Lung microvascular endothelial cell (primary cell): Measurements from ENCODE around the gene TMEM239. TPM values are rescaled to one million over a fixed set of nuclear protein-coding genes. Genes with fewer than 3 reads are reported as not detected.
"Not testable (repeated sequence)": the region's sequence is repeated elsewhere in the genome, so short reads cannot be mapped to it uniquely, and the experiment has no call there.

ENCODE experiments used
- DNase-seq, 2 donors: peaks; one replicate each; pipeline versions ENCODE4 v3.0.0 to v3.0.0-alpha.2; 2010; ENCODE audit warnings: low read depth in 2 of 2
- total RNA-seq: library from RNA; depleted of rRNA; stranded (reverse); fragments of >200 nt; gene quantifications from 2 replicates; pipeline ENCODE4 v1.2.1, GENCODE V29; 2014

The TMEM239 gene
- total RNA-seq, 1 donor from 2014 or later, result not detected

DNA sequence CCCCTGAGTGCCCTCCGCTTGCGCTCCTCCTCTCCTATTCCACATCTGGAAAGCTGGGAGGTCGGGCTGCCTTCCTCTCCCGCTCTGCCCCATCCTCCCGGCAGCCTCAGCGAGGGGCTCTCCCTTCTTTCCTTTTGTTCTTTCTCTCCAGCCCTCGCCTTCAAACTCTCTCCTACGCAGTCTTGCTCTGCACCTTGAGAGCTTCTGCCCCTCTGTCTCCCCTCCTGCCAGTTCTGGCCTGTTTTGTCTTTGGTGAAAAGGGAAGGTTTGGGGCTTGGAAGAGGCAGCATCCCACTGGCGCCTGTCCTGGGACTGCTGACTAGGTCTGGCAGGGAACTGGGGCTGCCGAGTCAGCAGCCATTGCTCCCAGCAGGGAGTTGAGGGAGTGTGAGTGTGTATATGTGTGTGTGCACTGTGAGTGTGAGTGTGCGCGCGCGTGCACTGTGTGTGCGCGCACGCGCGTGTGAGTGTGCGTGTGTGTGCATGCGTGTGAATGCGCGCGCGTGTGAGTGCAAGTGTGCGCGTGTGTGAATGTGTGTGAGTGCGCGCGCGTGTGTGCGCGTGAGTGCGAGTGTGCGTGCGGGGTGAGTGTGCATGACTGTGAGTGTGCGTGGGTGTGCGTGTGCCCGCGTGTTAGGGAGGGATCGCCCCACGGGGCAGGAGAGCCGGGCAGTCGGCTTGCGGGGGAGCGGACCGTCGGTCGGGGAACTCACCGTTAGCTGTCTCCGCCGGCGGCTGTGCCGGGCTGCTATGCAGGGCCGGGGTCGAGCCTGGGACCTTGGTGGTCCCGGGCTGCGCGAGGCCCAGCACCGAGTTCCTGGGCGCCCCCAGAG lies 16.3 kb upstream of the TMEM239 start:
- DNase-seq, result peak in 1 of 2 donors; percentile 22

DNA sequence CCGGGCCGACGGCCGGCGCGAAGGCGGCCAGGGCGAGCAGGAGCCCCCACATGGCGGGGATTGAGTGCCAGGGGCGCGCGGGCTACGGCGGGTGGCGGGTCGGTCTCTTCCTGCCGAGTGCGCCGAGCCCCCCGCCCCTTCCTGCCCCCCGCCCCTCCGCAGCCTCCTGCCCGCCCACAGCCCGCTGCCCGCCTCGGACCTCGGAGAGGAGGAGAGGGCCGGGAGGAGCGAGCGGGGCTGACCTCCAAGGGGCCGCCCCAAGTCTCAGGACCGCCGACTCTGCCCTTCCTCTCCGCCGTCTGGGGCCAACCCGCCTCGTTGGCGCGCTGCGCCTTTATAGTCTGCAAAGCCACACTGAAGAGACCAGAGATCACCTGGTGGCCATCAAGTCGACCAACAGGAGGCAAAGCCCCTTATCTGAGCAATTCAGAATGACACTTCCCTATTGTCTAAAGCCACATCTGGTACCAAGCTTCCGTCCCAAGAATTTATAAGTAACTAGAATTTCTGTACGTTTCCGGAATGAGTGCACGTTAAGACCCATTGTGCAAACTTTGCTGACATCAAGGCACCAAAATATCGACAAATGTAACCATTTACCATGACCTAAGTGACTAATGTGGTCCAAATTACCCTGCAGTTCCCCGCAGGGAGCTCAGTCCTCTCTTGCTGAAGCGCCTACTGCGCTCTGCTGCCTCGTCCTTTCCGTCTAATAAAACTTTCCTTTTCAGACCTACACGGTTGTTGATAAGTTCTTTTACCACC lies 15.5 kb upstream of the TMEM239 start, which contains the start of gene CPXM1:
TSS of gene CPXM1 (minus strand) at position 107 of the 765 bp plus-strand sequence. CDS start at position 52, 55 bp downstream.
- peak in 1 of 2 donors; percentile 32 for DNase-seq

DNA sequence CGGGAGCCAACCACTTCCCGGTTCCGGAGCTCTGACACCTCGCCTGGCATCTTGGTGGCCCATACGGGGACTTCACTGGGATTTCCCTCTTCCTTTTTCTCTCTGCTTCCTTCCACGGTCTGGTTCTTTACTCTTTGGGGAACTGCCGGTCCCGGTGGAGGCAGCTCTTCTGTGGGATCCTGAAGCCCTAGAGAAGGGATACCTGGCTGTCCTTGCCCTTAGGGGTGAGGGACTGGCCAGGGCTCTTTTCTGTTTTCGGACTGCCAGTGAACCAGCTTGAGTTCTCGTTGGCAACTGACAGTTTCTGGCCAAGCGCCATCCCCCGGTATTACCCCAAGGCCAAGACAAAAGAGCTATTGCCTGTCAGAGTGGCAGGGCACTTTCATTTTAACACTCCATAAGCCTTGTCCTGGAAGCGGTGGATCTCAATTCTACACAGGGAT lies 14.9 kb upstream of the TMEM239 start:
- DNase-seq, result no peak

DNA sequence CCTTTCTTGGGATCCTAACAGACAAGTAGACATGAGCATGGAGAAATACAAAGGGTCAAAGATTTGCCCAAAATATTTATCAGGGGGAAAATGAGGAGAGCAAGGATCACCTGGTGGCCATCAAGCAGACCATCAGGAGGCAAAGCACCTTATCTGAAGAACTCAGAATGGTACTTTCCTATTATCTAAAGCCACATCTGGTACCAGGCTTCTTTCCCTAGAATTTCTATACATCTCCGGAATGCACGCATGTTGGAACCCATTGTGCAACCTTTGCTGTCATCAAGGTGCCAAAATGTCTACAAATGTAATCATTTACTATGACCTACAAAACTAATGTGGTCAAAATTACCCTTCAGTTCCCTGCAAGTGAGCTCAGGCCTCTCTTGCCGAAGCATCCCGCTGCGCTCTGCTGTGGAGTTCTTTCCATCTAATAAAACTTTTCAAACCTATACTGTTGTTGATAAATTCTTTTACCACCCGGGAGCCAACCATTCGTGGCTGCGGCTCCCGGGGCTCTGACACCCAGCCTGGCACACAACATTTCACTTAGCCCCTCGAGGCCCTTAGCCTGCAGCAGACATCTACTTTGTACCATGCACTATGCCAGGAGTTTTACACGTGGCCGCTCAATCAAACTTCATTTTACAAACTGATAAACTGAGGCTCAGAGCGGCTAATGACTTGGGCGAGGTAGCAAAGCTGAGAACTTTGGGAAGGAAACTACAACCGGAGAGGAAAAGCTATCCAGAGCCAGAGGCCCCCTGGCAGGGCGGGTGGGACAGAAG lies 11.9 kb upstream of the TMEM239 start:
- no peak for DNase-seq

DNA sequence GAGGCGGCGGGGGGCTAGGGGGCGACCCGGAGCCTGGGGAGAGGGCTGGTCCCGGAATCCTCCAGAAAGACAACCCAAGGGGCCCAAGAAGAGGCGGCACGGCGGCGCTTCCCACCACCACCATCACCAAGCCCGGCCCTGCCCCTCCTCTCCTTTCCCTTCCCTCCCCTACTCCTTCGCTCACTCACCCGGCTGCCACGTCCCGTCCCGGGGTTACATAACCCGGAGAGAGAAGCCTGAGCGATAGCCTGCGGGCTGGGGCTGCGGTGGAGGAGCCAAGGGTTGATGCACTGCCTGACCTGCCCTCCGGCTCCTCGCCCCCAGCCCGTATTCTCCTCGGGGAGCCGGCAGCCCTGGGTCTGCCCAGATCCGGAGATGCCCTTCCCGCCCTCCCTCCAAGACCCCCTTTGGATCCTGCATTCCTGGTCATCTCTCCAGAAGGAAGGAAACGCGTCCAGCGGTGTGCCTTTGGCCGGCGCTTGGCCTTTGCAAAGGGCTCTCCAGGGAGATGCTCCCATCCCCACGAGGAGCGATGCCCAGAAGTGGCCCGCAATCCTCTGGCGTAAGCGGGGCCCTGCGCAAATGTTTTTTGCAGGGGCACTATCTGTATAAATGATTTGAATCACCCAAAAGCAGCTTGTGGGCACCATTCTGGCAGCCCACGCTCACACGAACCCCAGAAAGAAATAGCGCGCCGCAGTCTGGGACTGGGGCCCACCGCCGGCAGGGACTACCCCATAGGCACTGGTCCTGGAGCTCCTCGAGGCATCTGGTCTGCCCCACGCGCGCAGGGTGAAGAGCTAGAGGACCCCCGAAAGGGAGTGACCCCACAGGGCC lies 11.1 kb upstream of the TMEM239 start:
- no peak for DNase-seq

DNA sequence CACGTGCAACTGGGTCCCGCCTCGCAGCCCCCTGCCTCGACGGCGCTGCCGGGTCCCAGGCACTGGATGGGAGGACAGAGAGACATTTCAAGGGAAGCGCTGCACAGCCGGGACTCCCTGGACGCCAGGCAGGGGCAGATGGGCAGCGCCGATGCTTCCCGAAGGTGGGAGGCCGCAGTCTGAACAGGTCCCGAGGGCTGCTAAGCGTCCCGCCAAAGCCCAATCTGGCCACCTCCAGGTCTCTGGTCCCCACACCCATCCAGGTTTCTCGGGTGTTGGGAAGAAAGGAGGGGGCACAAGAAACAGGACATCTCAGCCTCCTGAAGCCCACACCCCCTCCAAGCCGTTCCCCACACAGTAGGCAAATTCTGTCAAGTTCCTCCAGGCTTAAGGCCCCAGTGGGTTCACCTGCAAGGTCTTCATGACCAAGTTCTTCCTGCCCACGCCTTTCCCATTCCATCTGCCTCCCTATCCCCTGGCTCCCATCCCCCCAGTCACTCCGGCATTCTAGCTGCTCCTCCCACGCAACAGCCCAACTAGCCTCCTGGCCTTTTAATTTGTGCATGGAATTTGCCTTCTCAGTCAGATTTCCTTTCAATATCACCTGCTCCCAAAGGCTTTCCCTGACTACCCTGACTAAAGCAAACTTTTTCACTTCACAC lies 10.3 kb upstream of the TMEM239 start:
- DNase-seq, result no peak

DNA sequence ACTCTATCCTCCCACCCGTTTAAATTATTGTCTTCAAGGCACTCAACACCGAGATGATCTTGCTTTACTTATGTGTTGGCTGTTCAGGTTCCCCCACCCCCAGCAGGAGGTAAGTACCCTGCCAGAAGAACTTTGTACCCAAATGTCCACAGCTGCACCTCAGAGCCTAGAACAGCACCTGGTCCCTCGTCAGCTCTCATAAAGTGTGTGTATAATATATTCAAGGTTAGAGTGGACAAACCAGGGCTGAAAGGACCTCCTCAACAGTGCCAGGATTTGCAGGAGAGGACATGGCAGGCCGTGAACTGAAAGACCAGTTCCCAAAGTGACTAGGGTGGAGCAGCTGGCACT lies 9.8 kb upstream of the TMEM239 start:
- DNase-seq, result no peak

DNA sequence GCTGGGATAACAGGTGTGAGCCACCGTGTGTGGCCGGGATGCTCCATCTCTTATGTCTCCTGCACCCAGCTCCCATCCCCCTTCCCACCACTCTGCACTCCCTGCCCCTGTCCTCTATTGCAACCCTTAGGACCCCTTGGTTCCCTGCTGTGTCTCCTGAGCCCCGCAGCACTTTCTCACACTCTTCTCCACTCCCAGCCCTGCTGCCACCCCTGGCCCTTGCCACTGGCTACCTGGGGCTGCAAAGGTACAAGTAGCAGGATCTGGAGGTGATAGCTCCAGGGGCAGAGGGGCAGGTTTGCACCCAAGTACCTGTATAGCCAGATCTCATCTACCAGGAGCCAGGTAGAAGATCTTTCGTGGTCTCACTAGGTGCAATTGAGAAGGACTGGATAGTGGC lies 9.1 kb upstream of the TMEM239 start:
- DNase-seq, result no peak

DNA sequence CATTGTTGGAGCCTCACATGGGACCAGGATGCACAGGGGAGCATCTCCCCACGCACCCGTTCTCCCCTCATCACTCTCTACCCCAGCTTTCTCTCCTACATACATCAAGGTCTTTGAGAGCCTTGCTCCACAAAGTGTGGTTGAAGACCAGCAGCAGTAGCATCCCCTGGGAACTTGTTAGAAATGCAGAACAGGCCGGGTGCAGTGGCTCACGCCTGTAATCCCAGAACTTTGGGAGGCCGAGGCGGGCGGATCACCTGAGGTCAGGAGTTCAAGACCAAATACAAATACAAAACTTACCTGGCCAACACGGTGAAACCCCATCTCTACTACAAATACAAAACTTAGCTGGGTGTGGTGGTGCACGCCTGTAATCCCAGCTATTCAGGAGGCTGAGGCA lies 8.2 kb upstream of the TMEM239 start:
- not testable (repeated sequence) for DNase-seq

DNA sequence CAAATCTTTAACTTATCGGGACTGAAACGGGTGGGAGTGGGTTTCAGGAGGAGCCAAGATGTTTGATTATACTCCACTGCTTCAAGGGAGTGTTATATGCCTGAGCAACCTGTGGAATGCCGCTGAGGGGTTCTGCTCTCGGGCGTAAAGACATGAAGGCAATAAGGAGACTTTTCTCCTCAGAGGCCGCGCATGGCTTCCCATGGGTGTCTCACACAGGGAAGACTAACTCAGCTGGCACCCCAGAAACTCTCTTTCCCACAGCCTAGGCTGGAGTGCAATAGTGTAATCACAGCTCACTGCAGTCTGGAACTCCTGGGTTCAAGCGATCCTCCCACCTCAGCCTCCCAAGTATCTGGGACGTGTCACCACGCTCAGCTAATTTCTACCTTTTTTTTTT lies 6.5 kb upstream of the TMEM239 start:
- no peak for DNase-seq

DNA sequence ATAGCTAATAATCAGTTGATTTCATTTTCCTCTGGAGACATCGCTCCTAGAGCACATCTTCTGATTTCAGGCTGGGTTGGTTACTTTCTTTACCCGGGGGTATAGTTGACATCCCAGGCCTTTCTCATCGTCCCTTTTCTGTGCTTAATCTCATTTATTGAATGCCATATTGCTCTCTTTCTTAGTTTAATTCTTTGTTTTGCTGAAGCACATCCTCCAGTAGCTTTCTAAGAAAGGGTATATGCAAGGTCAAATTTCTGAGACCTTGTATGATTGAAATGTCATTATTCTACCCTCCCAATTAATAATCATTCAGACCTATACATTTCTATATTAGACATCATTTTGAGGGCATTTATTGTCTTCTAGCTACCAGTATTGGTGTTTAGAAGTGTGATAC lies 4.0 kb upstream of the TMEM239 start:
- no peak for DNase-seq

DNA sequence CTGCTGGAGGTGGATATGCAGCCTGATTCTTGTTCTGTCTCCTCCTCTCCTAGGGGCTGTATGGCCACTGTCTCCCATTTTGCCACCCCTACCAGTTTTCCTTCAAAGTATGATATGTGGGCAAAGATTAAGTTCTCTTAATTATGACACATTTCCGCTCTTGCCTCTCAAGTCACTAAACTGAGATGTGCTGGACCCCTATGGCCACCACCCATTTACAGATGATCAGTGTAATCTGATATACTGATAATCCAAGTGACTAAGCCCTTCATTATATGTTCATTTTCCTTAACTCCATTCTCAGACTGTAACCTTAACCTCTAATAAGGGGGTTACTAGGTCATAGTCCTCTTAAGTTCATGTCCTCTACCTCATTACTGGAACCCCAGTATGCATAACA lies 2.1 kb upstream of the TMEM239 start:
- DNase-seq, result no peak

DNA sequence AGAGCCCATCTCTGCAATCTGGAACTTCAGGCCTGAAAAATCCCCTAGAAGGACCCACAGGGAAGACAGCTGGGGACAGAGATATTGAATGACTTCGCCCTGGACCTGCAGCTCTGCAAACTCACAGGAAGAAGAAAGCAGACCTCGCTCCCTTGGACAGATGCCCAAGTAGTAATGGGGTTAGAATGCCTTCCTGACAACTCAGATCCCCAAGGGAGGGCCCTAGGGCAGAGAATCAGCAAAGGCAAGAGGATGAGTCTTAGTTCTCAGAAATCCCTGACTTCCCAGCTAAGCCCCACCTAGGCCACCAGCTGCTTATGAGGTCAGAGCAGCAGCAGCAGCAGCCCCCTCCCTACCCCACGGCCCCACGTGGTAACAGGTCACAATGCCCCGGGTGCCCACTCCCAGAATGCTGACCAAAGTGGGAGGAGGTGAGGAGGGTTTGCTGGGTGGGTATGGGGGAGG lies 1.5 kb upstream of the TMEM239 start, which contains the start of gene C20orf141:
TSS of gene C20orf141 (plus strand) at position 401 of the 465 bp plus-strand sequence. CDS start 198 bp downstream, outside the sequence.
- peak in 1 of 2 donors; percentile 89 for DNase-seq

DNA sequence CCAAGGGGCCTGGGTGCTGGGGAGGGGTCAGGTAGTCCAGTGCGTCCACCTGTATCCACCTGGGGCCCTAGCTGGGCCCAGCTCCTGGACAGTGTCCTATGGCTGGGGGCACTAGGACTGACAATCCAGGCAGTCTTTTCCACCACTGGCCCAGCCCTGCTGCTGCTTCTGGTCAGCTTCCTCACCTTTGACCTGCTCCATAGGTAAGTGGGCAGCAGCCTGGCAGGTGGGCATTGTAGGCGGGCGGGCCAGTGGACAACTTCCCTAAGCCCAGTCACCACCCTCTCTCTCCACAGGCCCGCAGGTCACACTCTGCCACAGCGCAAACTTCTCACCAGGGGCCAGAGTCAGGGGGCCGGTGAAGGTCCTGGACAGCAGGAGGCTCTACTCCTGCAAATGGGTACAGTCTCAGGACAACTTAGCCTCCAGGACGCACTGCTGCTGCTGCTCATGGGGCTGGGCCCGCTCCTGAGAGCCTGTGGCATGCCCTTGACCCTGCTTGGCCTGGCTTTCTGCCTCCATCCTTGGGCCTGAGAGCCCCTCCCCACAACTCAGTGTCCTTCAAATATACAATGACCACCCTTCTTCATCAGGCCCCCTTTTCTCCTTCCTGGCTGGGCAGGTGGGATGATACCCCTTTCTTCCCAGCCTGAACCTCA lies 793 bp upstream of the TMEM239 start:
- DNase-seq, result no peak

DNA sequence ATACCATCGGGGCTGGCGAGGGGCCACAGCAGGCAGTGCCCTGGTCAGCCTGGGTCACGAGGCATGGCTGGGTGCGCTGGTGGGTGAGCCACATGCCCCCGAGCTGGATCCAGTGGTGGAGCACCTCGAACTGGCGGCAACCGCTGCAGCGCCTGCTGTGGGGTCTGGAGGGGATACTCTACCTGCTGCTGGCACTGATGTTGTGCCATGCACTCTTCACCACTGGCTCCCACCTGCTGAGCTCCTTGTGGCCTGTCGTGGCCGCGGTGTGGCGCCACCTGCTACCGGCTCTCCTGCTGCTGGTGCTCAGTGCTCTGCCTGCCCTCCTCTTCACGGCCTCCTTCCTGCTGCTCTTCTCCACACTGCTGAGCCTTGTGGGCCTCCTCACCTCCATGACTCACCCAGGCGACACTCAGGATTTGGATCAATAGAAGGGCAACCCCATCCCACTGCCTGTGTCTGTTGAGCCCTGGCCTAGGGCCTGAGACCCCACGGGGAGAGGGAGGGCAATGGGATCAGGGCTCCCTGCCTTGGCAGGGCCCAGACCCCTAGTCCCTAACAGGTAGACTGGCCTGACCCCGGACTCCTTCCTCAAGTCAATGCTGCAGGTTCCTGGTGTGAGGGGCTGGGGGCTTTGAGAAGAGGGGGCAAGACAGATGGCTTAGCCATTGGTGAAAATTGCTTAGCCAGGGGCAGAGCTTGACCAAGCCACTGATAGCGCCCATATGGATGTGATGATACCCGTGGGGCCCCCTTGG lies 598 bp downstream of the TMEM239 start:
- no peak for DNase-seq

DNA sequence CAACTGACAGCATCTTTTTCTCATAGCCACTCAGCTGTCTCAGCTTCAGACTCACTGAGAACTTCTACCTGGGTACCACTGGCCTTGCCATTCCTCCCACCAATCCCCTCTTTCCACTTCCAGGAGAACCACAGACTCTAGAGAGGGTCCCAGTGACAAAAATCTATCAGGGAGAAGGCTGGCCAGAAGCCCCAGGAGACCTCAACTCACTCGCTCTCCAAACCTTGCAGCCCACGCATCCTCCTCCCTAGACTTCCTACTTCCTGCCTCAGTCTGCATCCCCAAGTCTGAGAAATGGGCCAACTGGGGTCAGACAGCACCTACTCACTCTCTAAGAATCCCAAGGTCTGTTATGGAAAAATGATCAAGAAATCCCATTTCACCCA lies 1.2 kb downstream of the TMEM239 start:
- DNase-seq, result no peak

DNA sequence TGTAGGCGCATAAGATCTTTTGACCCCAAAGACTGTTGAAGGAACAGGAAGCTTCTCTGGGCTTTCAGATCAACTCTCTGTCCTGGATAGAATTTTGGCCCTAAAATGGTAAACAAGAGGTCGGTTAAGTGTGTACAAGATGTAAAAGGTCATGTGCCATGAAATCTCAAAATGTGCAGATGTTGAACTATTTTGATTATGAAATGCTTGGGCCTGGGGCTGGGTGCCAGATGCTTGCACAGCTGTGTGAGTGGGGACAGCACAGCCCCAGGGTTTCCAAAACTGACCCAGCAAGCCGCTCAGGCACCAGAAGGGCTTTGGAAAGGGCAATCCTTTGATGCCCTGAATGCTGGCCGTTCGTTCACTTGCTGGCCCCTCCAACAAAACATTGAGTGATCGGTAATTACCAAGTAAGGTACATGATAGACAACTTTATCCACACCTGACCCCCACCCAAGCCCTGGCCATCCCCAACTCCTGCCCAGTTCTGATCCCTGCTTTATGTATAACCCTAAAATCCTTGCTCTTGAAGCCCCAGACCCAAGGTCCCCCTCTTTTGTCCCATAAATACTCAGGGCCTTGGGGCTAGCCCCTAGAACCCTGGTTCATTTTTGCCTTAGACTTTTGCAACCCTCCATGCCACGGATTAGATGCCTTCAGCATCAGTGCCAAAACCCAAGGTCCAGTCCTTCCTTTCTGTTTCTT lies 1.9 kb downstream of the TMEM239 start:
- DNase-seq, result no peak
